B cell (primary cell): ENCODE data around the gene ARMH3. TPM values are rescaled to one million over a fixed set of nuclear protein-coding genes. Genes with fewer than 3 reads are reported as not detected.

ENCODE experiments used
- ATAC-seq: fragments of 200-7000 bp; cut with Tn5 transposase; one replicate; pipeline ENCODE4 v1.10.0; 2021; ENCODE audit warnings: low read depth, mild to moderate bottlenecking, moderate number of reproducible peaks, moderate library complexity
- CTCF ChIA-PET: fragments of 350-600 bp; sonication (Branson Sonifier 250); formaldehyde crosslinking; loops from one replicate; lab custom pipeline; 2021; ENCODE audit warnings: antibody characterized with exemption, inconsistent platforms; lab: Charles Lee
- POLR2A ChIA-PET: fragments of 350-600 bp; sonication (Branson Sonifier 250); formaldehyde crosslinking; loops from one replicate; lab custom pipeline; 2021; ENCODE audit warnings: antibody characterized with exemption; lab: Charles Lee
- DNase-seq: peaks from one replicate; pipeline ENCODE4 v3.0.0; 2013
- H2AFZ ChIP-seq: 2 replicates; pipeline ENCODE4 v1.6.1; 2012; ENCODE audit warnings: mild to moderate bottlenecking, low read depth, low read length; ENCODE audit not compliant: insufficient read depth, poor library complexity, severe bottlenecking
- H3K27ac ChIP-seq, 2 donors: 1 replicate in 1 of 2; 2 replicates in 1 of 2; pipeline ENCODE4 v1.5.1; 2012 to 2013; ENCODE audit warnings: low read length in 2 of 2, mild to moderate bottlenecking in 2 of 2, moderate library complexity in 1 of 2
- H3K27me3 ChIP-seq, 4 experiments: fragments of 200-600 bp in 1 of 4; sonication (generic) in 1 of 4; replicated peaks in 1 of 4; 1 replicate in 2 of 4; 2 replicates in 2 of 4; pipeline versions ENCODE4 v1.6.1 to v1.7.0; 2013 to 2016; ENCODE audit warnings: low read length in 3 of 4, mild to moderate bottlenecking in 2 of 4, mixed read lengths in 1 of 4, moderate library complexity in 1 of 4; ENCODE audit not compliant: insufficient read depth in 4 of 4, control insufficient read depth in 3 of 4; ENCODE audit errors: control extremely low read depth in 1 of 4
- H3K36me3 ChIP-seq, 2 experiments: replicated peaks in 1 of 2; 1 replicate in 1 of 2; 2 replicates in 1 of 2; pipeline versions ENCODE4 v1.6.1 to v1.7.1; 2013; ENCODE audit warnings: low read length in 1 of 2; ENCODE audit not compliant: insufficient read depth in 2 of 2, control insufficient read depth in 1 of 2; ENCODE audit errors: control extremely low read depth in 1 of 2, extremely low read depth in 1 of 2
- H3K4me1 ChIP-seq, 2 donors: fragments of 200-600 bp in 1 of 2; sonication (generic) in 1 of 2; 1 replicate in 1 of 2; 2 replicates in 1 of 2; pipeline versions ENCODE4 v1.5.1 to v1.6.1; 2013 to 2017; ENCODE audit warnings: low read length in 2 of 2; ENCODE audit not compliant: control insufficient read depth in 2 of 2, insufficient read depth in 2 of 2
- H3K4me2 ChIP-seq: replicated peaks from 2 replicates; pipeline ENCODE3; 2012; ENCODE audit warnings: mild to moderate bottlenecking, low read depth, low read length; ENCODE audit not compliant: poor library complexity, severe bottlenecking
- H3K4me3 ChIP-seq, 5 experiments: fragments of 200-600 bp in 1 of 5; sonication (generic) in 1 of 5; 1 replicate in 3 of 5; 2 replicates in 2 of 5; pipeline versions ENCODE4 v1.5.1 to v1.7.0; 2011 to 2016; ENCODE audit warnings: low read length in 4 of 5, mild to moderate bottlenecking in 4 of 5, low read depth in 2 of 5, control low read depth in 1 of 5, moderate library complexity in 1 of 5; ENCODE audit not compliant: insufficient read depth in 1 of 5; ENCODE audit errors: control extremely low read depth in 1 of 5, extremely low read depth in 1 of 5
- H3K79me2 ChIP-seq: fragments of 200-600 bp; sonication (generic); one replicate; pipeline ENCODE4 v1.6.0; 2016; ENCODE audit warnings: low read length; ENCODE audit not compliant: control insufficient read depth, insufficient read depth
- H3K9ac ChIP-seq: fragments of 200-600 bp; sonication (generic); 2 replicates; pipeline ENCODE4 v1.6.1; 2017; ENCODE audit warnings: mild to moderate bottlenecking, low read length, moderate library complexity
- H3K9me3 ChIP-seq, 3 donors: one replicate each; pipeline versions ENCODE4 v1.6.1 to v1.7.1; 2013; ENCODE audit warnings: low read length in 2 of 3; ENCODE audit not compliant: control insufficient read depth in 2 of 3, insufficient read depth in 1 of 3; ENCODE audit errors: control extremely low read depth in 1 of 3
- H4K20me1 ChIP-seq: 2 replicates; pipeline ENCODE4 v1.6.0; 2012; ENCODE audit warnings: mild to moderate bottlenecking, low read length; ENCODE audit not compliant: insufficient read depth, control insufficient read depth, poor library complexity, severe bottlenecking
- H3K27ac Mint-ChIP-seq: one replicate; pipeline ENCODE4 v1.8.0; 2021; ENCODE audit warnings: mixed read lengths
- H3K27me3 Mint-ChIP-seq: one replicate; pipeline ENCODE4 v1.8.0; 2021; ENCODE audit warnings: mixed read lengths
- H3K4me1 Mint-ChIP-seq: one replicate; pipeline ENCODE4 v1.8.0; 2021; ENCODE audit warnings: mixed read lengths
- H3K4me3 Mint-ChIP-seq: one replicate; pipeline ENCODE4 v1.8.0; 2021; ENCODE audit warnings: mixed read lengths
- H3K9me3 Mint-ChIP-seq: one replicate; pipeline ENCODE4 v1.8.0; 2022; ENCODE audit warnings: mixed read lengths; ENCODE audit not compliant: insufficient read depth
- CTCF ChIP-seq: fragments of 200-600 bp; IDR thresholded peaks from one replicate; pipeline ENCODE4 v1.8.0; 2022; ENCODE audit warnings: antibody characterized with exemption, mild to moderate bottlenecking
- EZH2 ChIP-seq: IDR thresholded peaks from 2 replicates; pipeline ENCODE4 v1.6.1; 2012; ENCODE audit warnings: borderline replicate concordance, low read depth, mild to moderate bottlenecking, moderate library complexity, low read length; ENCODE audit not compliant: insufficient read depth, poor library complexity, severe bottlenecking
- WGBS: methylation state at CpG from one replicate; pipeline ENCODE4 v1.1.5; 2013; ENCODE audit warnings: missing lambda C conversion rate; ENCODE audit not compliant: insufficient coverage; 5-methylcytosine and 5-hydroxymethylcytosine counted together
- intact Hi-C: fragments of 100-400 bp; cut with micrococcal nuclease; formaldehyde crosslinking; loops from one replicate; pipeline ENCODE4 v1.10.0; 2022
- polyA plus RNA-seq: library from polyadenylated mRNA; depleted of rRNA; stranded (reverse); fragments of >200 nt; gene quantifications from 2 replicates; pipeline ENCODE4 v1.2.3, GENCODE V29; 2012
- total RNA-seq, 2 donors: library from RNA; stranded (reverse); fragments of 120-200 nt in 1 of 2; gene quantifications; 1 replicate in 1 of 2; 2 replicates in 1 of 2; pipeline versions ENCODE4 v1.2.3 to v1.2.4, GENCODE V29; 2013 to 2022

Gene ARMH3
- total and polyA plus RNA-seq, 2 donors (not counting 1 experiment from before 2014, with no cell fraction given) = 33.4 to 40.7 TPM

GRCh38 chr10:101879456-101880231 lies 176.3 kb downstream of the ARMH3 start:
- H3K9ac ChIP-seq = no peak overlapping the region
- no peaks in the 10 kb centered on the region for H3K9me3 ChIP-seq
- CTCF ChIA-PET = interaction anchor here (0.5 to 30.4 kb wide), 7 partner anchors 11 to 126 kb away, joined by 3 to 986 read pairs (median 4); no protein-coding TSS in a partner anchor
- H3K4me2 ChIP-seq = no peak overlapping the region
- H3K4me3 ChIP-seq = no peak overlapping the region
- no peaks in the 10 kb centered on the region for H3K27me3 ChIP-seq
- peaks cover 4% of the 10 kb centered on the region for H4K20me1 ChIP-seq
- Mint-ChIP-seq H3K27me3 (no peaks in the 10 kb centered on the region), H3K27ac (no peak overlapping the region), H3K4me3 (no peak overlapping the region), H3K4me1 (peaks cover 23% of the 10 kb centered on the region), H3K9me3 (no peaks in the 10 kb centered on the region)
- POLR2A ChIA-PET = interaction anchor here (0.7 kb wide), 1 partner anchor 130 kb away, joined by 3 read pairs; no protein-coding TSS in a partner anchor
- WGBS = 94% methylated on average over 10 of the region's 13 CpGs
- peaks cover 0 to 27% of the 10 kb centered on the region in 2 experiments for H3K36me3 ChIP-seq
- no peak for DNase-seq
- H2AFZ ChIP-seq = no peak overlapping the region
- intact Hi-C loops = no loop called here
- peaks cover 50% of the 10 kb centered on the region for H3K79me2 ChIP-seq
- H3K4me1 ChIP-seq = peaks cover 11 to 12% of the 10 kb centered on the region in 2 donors
- no peak for TF ChIP-seq EZH2
- no peak for TF ChIP-seq CTCF
- no peak overlapping the region for H3K27ac ChIP-seq
- ATAC-seq = no peak

GRCh38 chr10:101878869-101879268 lies 177.1 kb downstream of the ARMH3 start:
- Mint-ChIP-seq H3K27ac (no peak overlapping the region), H3K9me3 (no peaks in the 10 kb centered on the region), H3K27me3 (no peaks in the 10 kb centered on the region), H3K4me1 (peaks cover 28% of the 10 kb centered on the region), H3K4me3 (no peak overlapping the region)
- no peak overlapping the region for H3K4me2 ChIP-seq
- no peak overlapping the region for H3K4me3 ChIP-seq
- H3K9ac ChIP-seq = no peak overlapping the region
- intact Hi-C loops = no loop called here
- ATAC-seq (no peak), DNase-seq (no peak)
- ChIA-PET CTCF (interaction anchor here (0.7 to 30.4 kb wide), 4 partner anchors 12 to 126 kb away, joined by 3 to 986 read pairs (median 23); no protein-coding TSS in a partner anchor), POLR2A (no interaction called here)
- H4K20me1 ChIP-seq = peaks cover 8% of the 10 kb centered on the region
- H3K27ac ChIP-seq = no peak overlapping the region
- WGBS = 91% methylated on average over 3 of the region's 3 CpGs
- H3K79me2 ChIP-seq = peaks cover 49% of the 10 kb centered on the region
- no peak overlapping the region for H2AFZ ChIP-seq
- peaks cover 0 to 27% of the 10 kb centered on the region in 2 experiments for H3K36me3 ChIP-seq
- peaks cover 15 to 16% of the 10 kb centered on the region in 2 donors for H3K4me1 ChIP-seq
- TF ChIP-seq EZH2 (no peak), CTCF (no peak)
- no peaks in the 10 kb centered on the region for H3K27me3 ChIP-seq
- no peaks in the 10 kb centered on the region for H3K9me3 ChIP-seq
